HEK293 (cell line): ENCODE results near the gene CYTH3.

Source experiments
- CTCF ChIA-PET: fragments of 350-600 bp; formaldehyde crosslinking; extraction: SDS; loops from one replicate; lab custom pipeline; 2021; ENCODE audit warnings: antibody characterized with exemption; lab: Yijun Ruan, JAX
- POLR2A ChIA-PET: fragments of 300-600 bp; formaldehyde crosslinking; extraction: SDS; loops from one replicate; lab custom pipeline; 2020; ENCODE audit warnings: antibody characterized with exemption, inconsistent platforms; lab: Yijun Ruan, JAX
- H3K27ac ChIP-seq: fragments of 200-500 bp; sonication (Bioruptor generic); 2 replicates; pipeline ENCODE4 v1.5.1; 2014; ENCODE audit warnings: low read depth, low read length, control low read depth, inconsistent platforms; ENCODE audit errors: extremely low read depth
- H3K36me3 ChIP-seq, 2 experiments: fragments of 200-500 bp in 1 of 2; sonication (Bioruptor generic) in 1 of 2; 1 replicate in 1 of 2; 2 replicates in 1 of 2; pipeline ENCODE4 v1.5.1; 2014 to 2017; ENCODE audit warnings: inconsistent platforms in 2 of 2, low read length in 2 of 2; ENCODE audit not compliant: control insufficient read depth in 2 of 2, insufficient read depth in 1 of 2
- H3K4me1 ChIP-seq: fragments of 200-500 bp; sonication (Bioruptor generic); 2 replicates; pipeline ENCODE4 v1.5.1; 2014; ENCODE audit warnings: mild to moderate bottlenecking, low read length, inconsistent platforms; ENCODE audit not compliant: control insufficient read depth, insufficient read depth
- H3K4me3 ChIP-seq: 2 replicates; pipeline ENCODE4 v1.5.1; 2011; ENCODE audit warnings: low read depth, mild to moderate bottlenecking, control low read depth, low read length, moderate library complexity
- H3K9me3 ChIP-seq: fragments of 200-500 bp; sonication (Bioruptor generic); 2 replicates; pipeline ENCODE4 v1.5.1; 2014; ENCODE audit warnings: low read depth, low read length, inconsistent platforms; ENCODE audit not compliant: control insufficient read depth, insufficient read depth
- BCL11A ChIP-seq: fragments of 450-650 bp; formaldehyde crosslinking; IDR thresholded peaks from 2 replicates; pipeline ENCODE4 v1.5.1; 2016; ENCODE audit warnings: low read depth, missing biosample characterization, missing genetic modification characterization
- EGR2 ChIP-seq: fragments of 450-650 bp; formaldehyde crosslinking; IDR thresholded peaks from 2 replicates; pipeline ENCODE4 v1.5.1; 2016; ENCODE audit warnings: low read depth, missing biosample characterization, missing genetic modification characterization
- GLIS1 ChIP-seq: fragments of 450-650 bp; formaldehyde crosslinking; IDR thresholded peaks from 2 replicates; pipeline ENCODE4 v1.5.1; 2016; ENCODE audit warnings: missing biosample characterization, missing genetic modification characterization
- PRDM1 ChIP-seq: fragments of 450-650 bp; formaldehyde crosslinking; IDR thresholded peaks from 2 replicates; pipeline ENCODE4; 2016; ENCODE audit warnings: missing biosample characterization, missing genetic modification characterization
- PRDM2 ChIP-seq: fragments of 450-650 bp; formaldehyde crosslinking; IDR thresholded peaks from 2 replicates; pipeline ENCODE4 v1.5.1; 2016; ENCODE audit warnings: missing biosample characterization, missing genetic modification characterization, borderline replicate concordance
- ZBTB20 ChIP-seq: fragments of 450-650 bp; formaldehyde crosslinking; IDR thresholded peaks from 2 replicates; pipeline ENCODE4 v1.5.1; 2016; ENCODE audit warnings: missing biosample characterization, missing genetic modification characterization
- ZBTB48 ChIP-seq: fragments of 450-650 bp; formaldehyde crosslinking; IDR thresholded peaks from 2 replicates; pipeline ENCODE4 v1.5.1; 2016; ENCODE audit warnings: missing biosample characterization, missing genetic modification characterization
- ZNF114 ChIP-seq: fragments of 450-650 bp; formaldehyde crosslinking; IDR thresholded peaks from 2 replicates; pipeline ENCODE4 v1.5.0; 2017; ENCODE audit warnings: missing biosample characterization, missing genetic modification characterization
- ZNF133 ChIP-seq: fragments of 450-650 bp; formaldehyde crosslinking; IDR thresholded peaks from 2 replicates; pipeline ENCODE4 v1.5.1; 2016; ENCODE audit warnings: missing biosample characterization, missing genetic modification characterization
- ZNF26 ChIP-seq: fragments of 450-650 bp; formaldehyde crosslinking; IDR thresholded peaks from 2 replicates; pipeline ENCODE4 v1.5.1; 2016; ENCODE audit warnings: missing biosample characterization, missing genetic modification characterization
- ZNF37A ChIP-seq: fragments of 450-650 bp; IDR thresholded peaks from 2 replicates; pipeline ENCODE4 v1.5.1; 2018; ENCODE audit warnings: missing biosample characterization, missing genetic modification characterization
- ZNF473 ChIP-seq: fragments of 450-650 bp; formaldehyde crosslinking; IDR thresholded peaks from 2 replicates; pipeline ENCODE4 v1.5.1; 2017; ENCODE audit warnings: missing biosample characterization, missing genetic modification characterization
- ZNF529 ChIP-seq: fragments of 450-650 bp; formaldehyde crosslinking; IDR thresholded peaks from 2 replicates; pipeline ENCODE4 v1.5.1; 2017; ENCODE audit warnings: missing genetic modification characterization, missing biosample characterization; ENCODE audit not compliant: insufficient replicate concordance
- ZNF530 ChIP-seq: fragments of 450-650 bp; formaldehyde crosslinking; IDR thresholded peaks from 2 replicates; pipeline ENCODE4 v1.5.1; 2016; ENCODE audit warnings: low read depth, missing biosample characterization, missing genetic modification characterization
- ZNF558 ChIP-seq: fragments of 450-650 bp; formaldehyde crosslinking; IDR thresholded peaks from 2 replicates; pipeline ENCODE4 v1.5.1; 2016; ENCODE audit warnings: missing biosample characterization, missing genetic modification characterization
- ZNF600 ChIP-seq: fragments of 450-650 bp; formaldehyde crosslinking; IDR thresholded peaks from 2 replicates; pipeline ENCODE4 v1.5.1; 2016; ENCODE audit warnings: missing biosample characterization, missing genetic modification characterization
- ZNF623 ChIP-seq: fragments of 450-650 bp; formaldehyde crosslinking; IDR thresholded peaks from 2 replicates; pipeline ENCODE4 v1.5.1; 2016; ENCODE audit warnings: missing biosample characterization, missing genetic modification characterization
- ZNF660 ChIP-seq: fragments of 450-650 bp; IDR thresholded peaks from 2 replicates; pipeline ENCODE4 v1.5.1; 2018; ENCODE audit warnings: missing biosample characterization, mild to moderate bottlenecking, missing genetic modification characterization
- ZNF670 ChIP-seq: fragments of 450-650 bp; formaldehyde crosslinking; IDR thresholded peaks from 2 replicates; pipeline ENCODE4 v1.5.1; 2016; ENCODE audit warnings: missing biosample characterization, missing genetic modification characterization, low read depth
- ZNF677 ChIP-seq: fragments of 450-650 bp; IDR thresholded peaks from 2 replicates; pipeline ENCODE4 v1.5.0; 2018; ENCODE audit warnings: missing biosample characterization, mild to moderate bottlenecking, missing genetic modification characterization, moderate library complexity
- ZNF692 ChIP-seq: fragments of 450-650 bp; formaldehyde crosslinking; IDR thresholded peaks from 2 replicates; pipeline ENCODE4 v1.5.1; 2016; ENCODE audit warnings: missing biosample characterization, missing genetic modification characterization
- ZNF76 ChIP-seq: fragments of 450-650 bp; formaldehyde crosslinking; IDR thresholded peaks from 2 replicates; pipeline ENCODE4; 2016; ENCODE audit warnings: low read depth, missing biosample characterization, missing genetic modification characterization, borderline replicate concordance
- ZNF837 ChIP-seq: fragments of 450-650 bp; formaldehyde crosslinking; IDR thresholded peaks from 2 replicates; pipeline ENCODE4 v1.5.1; 2016; ENCODE audit warnings: missing biosample characterization, missing genetic modification characterization

CYTH3 gene

GRCh38 chr7:6133249-6133648 lies 139.2 kb downstream of the CYTH3 start:
- H3K36me3 ChIP-seq = peaks cover 26 to 42% of the 10 kb centered on the region in 2 experiments
- CTCF ChIA-PET = no interaction called here
- no peaks in the 10 kb centered on the region for H3K9me3 ChIP-seq
- H3K27ac ChIP-seq = no peak overlapping the region
- no peaks in the 10 kb centered on the region for H3K4me1 ChIP-seq
- H3K4me3 ChIP-seq = no peak overlapping the region
- TF ChIP-seq ZNF76 (tag by site-specific recombination) (no peak), ZNF558 (tag by site-specific recombination) (no peak), ZNF37A (tag by site-specific recombination) (no peak), ZNF600 (tag by site-specific recombination) (no peak), ZNF670 (tag by site-specific recombination) (no peak), PRDM1 (no peak), ZBTB20 (tag by site-specific recombination) (no peak), ZNF114 (no peak), ZNF529 (tag by site-specific recombination) (no peak), ZNF133 (tag by site-specific recombination) (no peak), ZNF660 (tag by site-specific recombination) (no peak), ZNF837 (tag by site-specific recombination) (no peak), BCL11A (tag by site-specific recombination) (no peak)
- TF ChIP-seq, all 188 proteins: peak for 0
- POLR2A ChIA-PET = no interaction called here

GRCh38 chr7:6130007-6130587 lies 142.3 kb downstream of the CYTH3 start:
- H3K4me1 ChIP-seq = no peaks in the 10 kb centered on the region
- ChIA-PET CTCF (interaction anchor here (0.6 to 0.7 kb wide), 2 partner anchors 8 to 13 kb away, joined by 3 to 4 read pairs; no protein-coding TSS in a partner anchor), POLR2A (interaction anchor here (0.6 kb wide), 1 partner anchor 43 kb away, joined by 4 read pairs; no protein-coding TSS in a partner anchor)
- no peak overlapping the region for H3K4me3 ChIP-seq
- no peaks in the 10 kb centered on the region for H3K9me3 ChIP-seq
- TF ChIP-seq ZNF473 (tag by site-specific recombination) (no peak), ZNF692 (tag by site-specific recombination) (no peak), GLIS1 (tag by site-specific recombination) (no peak), ZNF530 (tag by site-specific recombination) (no peak), PRDM2 (tag by site-specific recombination) (no peak), ZNF677 (tag by site-specific recombination) (no peak), EGR2 (no peak), ZNF26 (tag by site-specific recombination) (no peak), ZBTB48 (no peak), ZNF623 (tag by site-specific recombination) (no peak)
- no peak overlapping the region for H3K27ac ChIP-seq
- peaks cover 30 to 31% of the 10 kb centered on the region in 2 experiments for H3K36me3 ChIP-seq
